ENCODE data around the gene DNAH10.

- TF ChIP-seq CTCF (conservative IDR thresholded peaks at IDR 0.05) (no peak), ZFX (IDR thresholded peaks at IDR 0.05) (no peak)
These were observed 43.1 kb downstream of the DNAH10 start for GRCh38 chr12:123805173-123805572.

Data from C4-2B (cell line).